HepG2 (cell line): Measurements from ENCODE around the gene PGS1. TPM values are rescaled to one million over a fixed set of nuclear protein-coding genes. Genes with fewer than 3 reads are reported as not detected.

Source experiments
- ATAC-seq: fragments of 200-7000 bp; cut with Tn5 transposase; 3 replicates; pipeline ENCODE4 v1.9.1; 2020; ENCODE audit warnings: mild to moderate bottlenecking, moderate library complexity
- BruUV-seq: library from RNA; stranded (reverse); fragments of 400-500 nt; replicated peaks from 2 replicates; lab custom pipeline; 2021; lab: Mats Ljungman, UMichigan
- CTCF ChIA-PET: fragments of 300-600 bp; formaldehyde crosslinking; extraction: SDS; loops from one replicate; lab custom pipeline; 2021; ENCODE audit warnings: low total read pairs, inconsistent platforms, low intra/inter-chr PET ratio; lab: Yijun Ruan, JAX
- POLR2A ChIA-PET: fragments of 350-600 bp; sonication (Branson Sonifier 250); formaldehyde crosslinking; loops from one replicate; lab custom pipeline; 2020; ENCODE audit warnings: antibody characterized with exemption, inconsistent platforms; lab: Yijun Ruan, JAX
- DNase-seq: peaks from one replicate; pipeline ENCODE4 v3.0.0-alpha.2; 2015; ENCODE audit warnings: low spot score
- FAIRE-seq: peaks from 3 replicates; lab custom pipeline; 2011; peaks lifted over from hg19 to GRCh38; lab: Jason Lieb, UNC
- H2AFZ ChIP-seq: one replicate; pipeline ENCODE4 v1.6.1; 2011; ENCODE audit warnings: low read length, inconsistent platforms
- H3K27ac ChIP-seq: fragments of 300-600 bp; 3 replicates; pipeline ENCODE4 v1.8.0; 2011; ENCODE audit warnings: mixed run types, mild to moderate bottlenecking, mixed read lengths, low read length, inconsistent platforms; ENCODE audit not compliant: insufficient read depth; ENCODE audit errors: extremely low read length
- H3K27me3 ChIP-seq, 2 experiments: fragments of 200-600 bp in 1 of 2; 2 replicates in 1 of 2; 3 replicates in 1 of 2; pipeline versions ENCODE4 v1.6.0 to v1.8.0; 2011; ENCODE audit warnings: low read length in 2 of 2, mild to moderate bottlenecking in 2 of 2, moderate library complexity in 2 of 2, inconsistent platforms in 1 of 2; ENCODE audit not compliant: insufficient read depth in 2 of 2, control insufficient read depth in 1 of 2
- H3K36me3 ChIP-seq, 2 experiments: fragments of 200-600 bp in 1 of 2; replicated peaks in 1 of 2; 2 replicates in 1 of 2; 3 replicates in 1 of 2; pipeline versions ENCODE4 v1.5.1 to v1.8.0; 2011; ENCODE audit warnings: low read length in 2 of 2, inconsistent platforms in 1 of 2; ENCODE audit not compliant: insufficient read depth in 2 of 2, control insufficient read depth in 1 of 2
- H3K4me1 ChIP-seq: 2 replicates; pipeline ENCODE4 v1.5.1; 2012; ENCODE audit warnings: low read length, inconsistent platforms; ENCODE audit not compliant: insufficient read depth
- H3K4me2 ChIP-seq: 2 replicates; pipeline ENCODE4 v1.6.0; 2011; ENCODE audit warnings: low read depth, low read length, inconsistent platforms
- H3K4me3 ChIP-seq, 3 experiments: fragments of 200-600 bp in 1 of 3; sonication (generic), shearing (Covaris generic) in 1 of 3; replicated peaks in 1 of 3; 2 replicates each; pipeline ENCODE4 v1.5.1; 2011 to 2016; ENCODE audit warnings: low read length in 3 of 3, inconsistent platforms in 2 of 3, low read depth in 2 of 3, mild to moderate bottlenecking in 2 of 3, control low read depth in 1 of 3, mixed read lengths in 1 of 3; ENCODE audit not compliant: insufficient read depth in 1 of 3
- H3K79me2 ChIP-seq: one replicate; pipeline ENCODE4 v1.6.1; 2011; ENCODE audit warnings: low read length, inconsistent platforms; ENCODE audit not compliant: insufficient read depth
- H3K9ac ChIP-seq: 2 replicates; pipeline ENCODE4 v1.6.0; 2011; ENCODE audit warnings: mild to moderate bottlenecking, low read depth, low read length, inconsistent platforms; ENCODE audit not compliant: insufficient read depth
- H3K9me3 ChIP-seq: 2 replicates; pipeline ENCODE4 v1.5.1; 2012; ENCODE audit warnings: mild to moderate bottlenecking, low read length
- H4K20me1 ChIP-seq: 2 replicates; pipeline ENCODE4 v1.6.0; 2011; ENCODE audit warnings: inconsistent platforms, mild to moderate bottlenecking, low read length, moderate library complexity; ENCODE audit not compliant: insufficient read depth
- TRIM24 ChIP-seq: sonication (generic); formaldehyde crosslinking; IDR thresholded peaks from 2 replicates; pipeline ENCODE4 v1.8.0; 2022; ENCODE audit warnings: mild to moderate bottlenecking, missing genetic modification reagents
- ZNF407 ChIP-seq: sonication (generic); formaldehyde crosslinking; IDR thresholded peaks from one replicate; pipeline ENCODE4 v1.5.1; 2020; ENCODE audit warnings: mild to moderate bottlenecking, missing genetic modification reagents; ENCODE audit errors: not compliant biosample characterization
- WGBS: methylation state at CpG from one replicate; pipeline ENCODE4 v1.1.6; 2017; ENCODE audit warnings: low lambda C conversion rate; 5-methylcytosine and 5-hydroxymethylcytosine counted together
- in situ Hi-C: cut with HindIII; loops from 2 replicates; pipeline ENCODE4 v1.10.0; 2017; ENCODE audit warnings: low pct_unique_long_range_greater_than_20kb; ENCODE audit not compliant: extremely low pct_ligation_motif_present
- intact Hi-C: fragments of 100-400 bp; cut with micrococcal nuclease; formaldehyde crosslinking; loops from one replicate; pipeline ENCODE4 v1.10.0; 2022; ENCODE audit not compliant: unreplicated experiment
- polyA plus RNA-seq, 8 experiments: library from polyadenylated mRNA; depleted of rRNA in 3 of 8; stranded (reverse) in 7 of 8; unstranded in 1 of 8; fragments of >200 nt; fragmentation: Illumina TruSeq in 4 of 8; extraction: Trizol in 4 of 8; gene quantifications; 2 replicates each; pipeline versions ENCODE4 v1.2.1 to v1.2.3, GENCODE V29; 2011 to 2016; ENCODE audit warnings: low read depth in 4 of 8, missing spikeins in 1 of 8, mixed read lengths in 1 of 8; ENCODE audit not compliant: insufficient read depth in 1 of 8
- total RNA-seq, 5 experiments: library from RNA; depleted of rRNA; stranded (reverse); fragments of >200 nt; fragmentation: Illumina TruSeq; extraction: Trizol; gene quantifications; 2 replicates each; pipeline ENCODE4 v1.2.3, GENCODE V29; 2016; ENCODE audit warnings: low read depth in 1 of 5

The PGS1 gene
- total and polyA plus RNA-seq, 2 of the 13 experiments (the other 11 are each of a cell fraction or from before 2014, with no cell fraction given) = 25.9 to 31.5 TPM

GRCh38 chr17:78362671-78363070 lies 15.8 kb upstream of the PGS1 start:
- TF ChIP-seq TRIM24 (CRISPR knock-in tag) = 0 out of 2 replicates have a peak, but pooled peaks have one; percentile 16
- TF ChIP-seq ZNF407 = no peak
- TF ChIP-seq, all 625 proteins: peak for 1
- Histone ChIP-seq H3K4me3 (no peak overlapping the region), H3K27me3 (peaks cover 17 to 84% of the 10 kb centered on the region in 2 experiments), H3K4me1 (peaks cover 53% of the 10 kb centered on the region), H3K79me2 (no peaks in the 10 kb centered on the region), H3K9ac (no peak overlapping the region), H3K36me3 (no peaks in the 10 kb centered on the region; a peak in 1 of 5 replicates), H3K27ac (no peak overlapping the region), H2AFZ (no peak overlapping the region), H4K20me1 (peaks cover 14% of the 10 kb centered on the region; the same call in 1 of the 2 replicates), H3K4me2 (no peak overlapping the region), H3K9me3 (no peaks in the 10 kb centered on the region)
- in situ Hi-C loops (loop anchor here (5.0 kb wide), 1 partner anchor 60 kb away; no protein-coding TSS in a partner anchor), intact Hi-C loops (no loop called here)
- ATAC-seq (no peak), FAIRE-seq (no peak), DNase-seq (no peak)
- BruUV-seq = no TSS peak
- POLR2A ChIA-PET = interaction anchor here (1.1 kb wide), 1 partner anchor 59 kb away, joined by 3 read pairs; no protein-coding TSS in a partner anchor
- CTCF ChIA-PET = interaction anchor here (4.3 kb wide), 1 partner anchor 59 kb away, joined by 59 read pairs; no protein-coding TSS in a partner anchor
- 28% methylated on average over 7 of the region's 7 CpGs for WGBS
